OCI-LY3 (cell line): ENCODE results near the gene TMEM106A.
"Not testable (repeated sequence)": the region's sequence is repeated elsewhere in the genome, so short reads cannot be mapped to it uniquely, and the experiment has no call there.

ENCODE experiments used
- H2AFZ ChIP-seq: fragments of 200-600, 300-600 bp; shearing (Covaris generic); 2 replicates; pipeline ENCODE4 v1.6.0; 2014; ENCODE audit warnings: antibody characterized with exemption, low read depth, low read length
- H3K27ac ChIP-seq: fragments of 200-600, 300-600 bp; sonication (generic); 2 replicates; pipeline ENCODE4 v1.5.1; 2014; ENCODE audit warnings: mild to moderate bottlenecking, low read length, moderate library complexity, mixed read lengths
- H3K27me3 ChIP-seq: fragments of 200-600, 300-600 bp; sonication (generic); 2 replicates; pipeline ENCODE4 v1.6.1; 2014; ENCODE audit warnings: low read depth, low read length, mixed read lengths
- H3K36me3 ChIP-seq: fragments of 200-600, 300-600 bp; sonication (generic); replicated peaks from 2 replicates; pipeline ENCODE3; 2014; ENCODE audit warnings: low read depth, low read length, mixed read lengths
- H3K4me1 ChIP-seq: fragments of 300-600, 200-600 bp; sonication (generic); 2 replicates; pipeline ENCODE4 v1.6.1; 2014; ENCODE audit warnings: low read length, mixed read lengths
- H3K4me2 ChIP-seq: fragments of 200-600, 300-600 bp; sonication (generic); 2 replicates; pipeline ENCODE4 v1.6.1; 2014; ENCODE audit warnings: low read length, mixed read lengths
- H3K4me3 ChIP-seq: fragments of 300-600, 200-600 bp; sonication (generic); 2 replicates; pipeline ENCODE4 v1.5.1; 2014; ENCODE audit warnings: antibody characterized with exemption, mild to moderate bottlenecking, low read length, moderate library complexity
- H3K79me2 ChIP-seq: fragments of 300-600, 200-600 bp; shearing (Covaris generic); 2 replicates; pipeline ENCODE4 v1.6.1; 2014; ENCODE audit warnings: mild to moderate bottlenecking, low read length, mixed read lengths
- H3K9ac ChIP-seq: fragments of 300-600, 200-600 bp; shearing (Covaris generic); 2 replicates; pipeline ENCODE4 v1.6.0; 2014; ENCODE audit warnings: mild to moderate bottlenecking, low read length, moderate library complexity
- H3K9me3 ChIP-seq: fragments of 200-600, 300-600 bp; shearing (Covaris generic); 2 replicates; pipeline ENCODE4 v1.6.1; 2014; ENCODE audit warnings: low read length, mixed read lengths; ENCODE audit not compliant: insufficient read depth
- H4K20me1 ChIP-seq: fragments of 200-600, 300-600 bp; sonication (generic); 2 replicates; pipeline ENCODE4 v1.6.1; 2016; ENCODE audit warnings: low read length, mixed read lengths; ENCODE audit not compliant: insufficient read depth
- CTCF ChIP-seq: fragments of 200-600, 300-600 bp; sonication (generic); IDR thresholded peaks from 2 replicates; pipeline ENCODE4 v1.5.1; 2014; ENCODE audit warnings: antibody characterized with exemption, low read length, low read depth
- EZH2phosphoT487 ChIP-seq: fragments of 200-600 bp; shearing (Covaris generic); IDR thresholded peaks from 2 replicates; pipeline ENCODE4 v1.6.1; 2018; ENCODE audit warnings: antibody characterized with exemption, mixed run types, low read depth

Gene TMEM106A

DNA sequence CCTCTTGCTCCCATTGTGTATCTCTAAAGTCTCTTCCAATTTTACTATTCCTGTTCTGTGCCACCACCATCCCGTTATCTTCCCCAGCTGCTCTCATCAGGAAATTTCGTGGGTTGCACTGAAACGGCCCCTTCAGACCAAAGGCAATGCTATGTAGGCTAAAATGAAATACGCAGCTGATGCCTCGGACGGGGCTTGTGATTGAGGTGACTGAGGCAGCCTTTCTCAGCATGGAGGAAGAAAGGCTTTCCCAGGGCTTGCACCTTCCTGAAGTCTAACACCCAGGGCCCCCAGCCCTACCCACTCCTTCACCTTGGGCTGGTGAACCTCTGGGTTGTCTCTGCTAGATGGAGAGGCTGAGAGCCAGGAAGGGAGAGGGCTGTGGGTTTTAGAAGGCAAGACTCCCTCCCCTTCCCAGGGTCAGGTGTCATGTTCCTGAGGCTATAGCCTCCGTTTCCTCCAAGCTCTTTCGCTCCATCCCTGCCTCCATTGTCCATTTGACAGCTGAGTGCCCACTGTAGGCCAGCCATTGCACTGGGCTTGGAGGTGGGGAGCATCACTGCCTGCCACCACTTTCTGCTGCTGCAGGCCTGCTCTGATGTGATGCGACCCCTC is 8.9 kb downstream of the TMEM106A start:
- Histone ChIP-seq H3K9ac (no peak overlapping the region), H3K36me3 (peaks cover 11% of the 10 kb centered on the region), H3K27me3 (no peaks in the 10 kb centered on the region), H3K4me1 (no peaks in the 10 kb centered on the region), H4K20me1 (no peaks in the 10 kb centered on the region), H3K27ac (no peak overlapping the region), H3K4me3 (no peak overlapping the region), H2AFZ (no peak overlapping the region), H3K79me2 (no peaks in the 10 kb centered on the region), H3K4me2 (no peak overlapping the region), H3K9me3 (no peaks in the 10 kb centered on the region)
- TF ChIP-seq EZH2phosphoT487 (no peak), CTCF (no peak)

DNA sequence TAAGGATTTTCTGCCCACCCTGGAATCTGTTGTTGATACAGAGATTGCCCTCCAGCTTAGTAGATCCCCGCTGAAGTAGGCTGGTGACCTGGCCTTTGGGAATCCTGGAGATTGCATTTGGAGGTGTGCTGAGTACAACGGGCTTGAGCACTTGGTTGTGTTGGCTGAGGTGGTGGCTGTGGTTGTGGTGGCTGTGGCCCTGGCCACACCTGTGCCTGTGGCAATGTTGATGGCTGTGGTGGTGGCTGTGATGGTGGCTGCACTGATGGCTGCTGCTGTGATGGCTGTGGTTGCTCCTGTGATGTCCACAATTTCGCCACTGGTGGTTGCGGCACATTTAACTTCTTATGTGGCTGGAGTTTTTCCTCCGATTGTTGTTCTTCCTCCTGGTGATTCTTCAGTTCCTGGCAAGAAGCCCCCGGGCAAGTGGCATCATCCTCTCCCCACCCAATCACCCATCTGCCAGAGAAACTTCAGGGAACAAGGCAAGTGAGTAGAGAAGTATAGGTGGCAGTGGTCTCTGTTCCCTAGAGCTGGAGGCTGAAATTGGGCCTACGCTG is 12.6 kb downstream of the TMEM106A start:
- Histone ChIP-seq H3K36me3 (peaks cover 4% of the 10 kb centered on the region), H3K79me2 (no peaks in the 10 kb centered on the region), H3K9me3 (no peaks in the 10 kb centered on the region), H4K20me1 (no peaks in the 10 kb centered on the region), H3K27me3 (no peaks in the 10 kb centered on the region), H3K27ac (no peak overlapping the region), H3K4me1 (no peaks in the 10 kb centered on the region), H3K4me2 (no peak overlapping the region), H2AFZ (no peak overlapping the region), H3K9ac (no peak overlapping the region), H3K4me3 (no peak overlapping the region)
- TF ChIP-seq EZH2phosphoT487 (no peak), CTCF (no peak)

GRCh38 chr17:43226393-43226792 is 14.7 kb downstream of the TMEM106A start:
- Histone ChIP-seq H3K4me3 (no peak overlapping the region), H3K4me1 (no peaks in the 10 kb centered on the region), H3K79me2 (no peaks in the 10 kb centered on the region), H3K4me2 (no peak overlapping the region), H3K36me3 (peaks cover 4% of the 10 kb centered on the region), H3K27ac (no peak overlapping the region), H2AFZ (no peak overlapping the region), H4K20me1 (no peaks in the 10 kb centered on the region), H3K9ac (no peak overlapping the region), H3K9me3 (no peaks in the 10 kb centered on the region), H3K27me3 (no peaks in the 10 kb centered on the region)
- no peak for TF ChIP-seq EZH2phosphoT487
- no peak for TF ChIP-seq CTCF

DNA sequence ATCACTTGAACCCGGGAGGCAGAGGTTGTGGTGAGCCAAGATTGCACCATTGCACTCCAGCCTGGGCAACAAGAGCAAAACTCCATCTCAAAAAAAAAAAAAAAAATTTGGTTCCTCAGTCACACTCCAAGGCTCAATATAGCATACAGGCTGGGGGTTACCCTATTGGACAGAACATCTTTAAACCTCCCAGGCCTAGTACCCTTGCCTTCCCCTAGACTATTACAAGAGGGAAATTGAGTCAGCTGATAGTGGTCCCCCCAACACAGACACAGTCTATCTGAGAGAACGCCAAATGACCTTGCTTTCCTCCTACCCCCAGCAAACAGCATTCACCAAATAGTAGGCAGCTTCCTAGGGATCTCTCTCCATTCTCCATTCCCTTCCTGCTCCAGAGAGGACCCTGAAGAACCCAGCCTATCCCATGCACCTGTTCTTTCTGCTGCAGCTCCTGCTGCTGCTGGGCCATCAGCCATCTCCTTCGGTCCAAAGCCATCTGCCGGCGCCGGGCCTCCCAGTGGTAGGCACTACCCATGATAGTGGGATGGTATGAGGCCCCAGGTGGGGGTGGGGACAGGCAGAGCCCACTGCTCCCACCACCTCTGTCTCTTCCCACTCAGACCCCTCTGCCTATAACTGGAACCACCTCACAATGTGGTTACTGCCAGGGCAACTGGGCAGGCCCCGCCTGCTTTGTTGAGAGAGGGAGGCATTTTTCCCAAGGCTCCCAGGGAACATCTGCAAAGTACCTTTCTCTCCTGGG is 16.5 kb downstream of the TMEM106A start, which contains the start of gene CCDC200:
Gene CCDC200 (minus strand): TSS at position 604 of the 763 bp plus-strand sequence. CDS start 69 bp downstream, at position 535.
- not testable (repeated sequence) for H4K20me1 ChIP-seq, H3K4me3 ChIP-seq, H3K27ac ChIP-seq, H2AFZ ChIP-seq, H3K4me1 ChIP-seq, H3K79me2 ChIP-seq, H3K9me3 ChIP-seq, H3K9ac ChIP-seq, H3K4me2 ChIP-seq, H3K27me3 ChIP-seq, H3K36me3 ChIP-seq

DNA sequence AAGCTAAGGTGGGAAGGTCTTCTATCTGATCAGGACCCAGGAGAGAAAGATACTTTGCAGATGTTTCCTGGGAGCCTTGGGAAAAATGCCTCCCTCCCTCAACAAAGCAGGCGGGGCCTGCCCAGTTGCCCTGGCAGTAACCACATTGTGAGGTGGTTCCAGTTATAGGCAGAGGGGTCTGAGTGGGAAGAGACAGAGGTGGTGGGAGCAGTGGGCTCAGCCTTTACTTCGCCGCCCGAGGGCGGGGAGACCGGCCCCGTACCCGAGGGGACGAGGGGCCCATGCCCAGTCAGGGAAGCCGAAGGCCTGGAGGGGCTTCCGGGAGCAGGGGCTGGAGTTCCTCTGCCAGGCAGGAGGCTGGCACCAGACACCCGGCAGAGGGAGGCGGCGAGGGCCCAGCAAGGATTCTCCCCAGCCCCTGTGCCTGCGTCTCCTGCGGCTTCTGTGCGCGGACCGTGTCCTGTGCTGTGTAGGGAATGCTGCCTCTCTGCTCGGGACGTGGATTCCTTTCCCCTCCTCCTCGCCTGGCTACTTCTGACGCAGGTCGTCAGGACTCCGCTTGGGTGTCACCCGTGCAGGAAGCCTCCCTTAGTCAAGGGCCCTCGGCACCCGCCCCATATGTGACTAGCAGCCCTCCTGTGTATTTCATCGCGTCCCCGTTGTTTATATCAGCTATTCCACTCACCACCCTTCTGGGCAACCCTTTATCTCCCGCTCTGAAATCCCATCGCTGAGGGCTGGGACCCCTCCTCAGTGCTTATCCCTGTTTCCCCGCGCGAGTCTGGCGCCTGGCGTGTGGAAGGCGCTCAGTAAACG is 19.7 kb downstream of the TMEM106A start:
- peak overlapping the region; percentile 45; the same call in 1 of the 2 replicates for H3K4me2 ChIP-seq
- not testable (repeated sequence) for H3K27ac ChIP-seq, H3K27me3 ChIP-seq, H3K79me2 ChIP-seq, H2AFZ ChIP-seq, H3K36me3 ChIP-seq, H3K4me1 ChIP-seq, H4K20me1 ChIP-seq, H3K9me3 ChIP-seq
- H3K4me3 ChIP-seq: peak overlapping the region; percentile 60; the same call in 1 of the 2 replicates
- peak overlapping the region; percentile 44; the same call in 1 of the 2 replicates for H3K9ac ChIP-seq

DNA sequence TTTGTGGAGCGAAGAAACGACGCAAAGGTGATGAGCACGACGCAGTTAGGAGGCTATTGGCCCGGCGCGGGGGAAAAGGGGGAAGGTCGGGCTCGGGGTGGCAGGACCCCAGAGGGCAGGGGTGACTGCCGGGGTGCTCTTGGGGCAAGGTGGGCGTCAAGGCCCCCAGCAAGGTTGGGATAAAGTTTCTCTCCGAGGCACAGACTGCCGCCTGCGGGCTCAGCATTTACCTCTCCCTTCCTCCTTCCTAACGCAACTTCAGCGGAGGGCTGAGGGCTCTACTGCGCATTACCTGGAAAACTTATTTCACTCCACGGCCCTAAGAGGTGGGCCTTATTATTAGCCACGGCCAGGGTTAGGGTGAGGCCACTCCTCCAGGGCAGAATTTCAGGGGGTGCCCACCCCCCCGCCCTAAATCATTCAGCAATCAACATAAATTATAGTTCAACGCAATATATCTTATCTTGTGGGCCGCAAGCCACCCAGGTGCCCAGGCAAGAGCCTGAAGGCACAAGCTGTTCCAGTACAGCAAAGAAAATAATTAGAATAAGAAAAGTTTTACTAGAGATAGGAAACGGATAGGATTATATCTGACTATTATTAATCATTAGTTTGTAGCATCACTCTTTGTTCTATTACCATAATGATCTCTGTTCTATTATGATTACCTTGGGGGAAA is 20.5 kb downstream of the TMEM106A start:
- H3K4me1 ChIP-seq, H3K27me3 ChIP-seq, H4K20me1 ChIP-seq, H2AFZ ChIP-seq, H3K27ac ChIP-seq, H3K79me2 ChIP-seq, H3K9me3 ChIP-seq, H3K36me3 ChIP-seq: not testable (repeated sequence)
- peak overlapping the region; percentile 45; the same call in 1 of the 2 replicates for H3K4me2 ChIP-seq
- peak overlapping the region; percentile 44; the same call in 1 of the 2 replicates for H3K9ac ChIP-seq
- peak overlapping the region; percentile 60; the same call in 1 of the 2 replicates for H3K4me3 ChIP-seq
